ENCODE measurements around the gene ATG16L1.

ATG16L1 gene

DNA sequence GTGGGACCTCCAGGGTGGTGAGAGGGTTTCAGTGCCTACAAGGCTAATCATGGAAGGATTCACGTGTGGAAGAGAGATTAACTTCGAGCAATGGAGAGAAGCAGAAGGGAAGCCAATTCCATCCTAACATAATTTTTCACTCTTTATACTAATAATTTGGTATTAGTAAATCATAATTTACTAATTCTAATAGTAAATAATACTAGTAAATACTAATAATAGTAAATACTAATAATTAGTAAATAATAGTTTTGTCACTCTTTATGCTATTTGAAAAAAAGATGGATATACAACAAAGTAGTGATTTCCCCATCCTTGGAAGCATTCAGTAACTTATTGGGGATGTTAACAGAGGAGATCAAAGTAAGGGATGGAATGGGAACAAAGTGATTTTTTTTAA, 49.8 kb downstream of the ATG16L1 start:
- no peaks in the 10 kb centered on the region for H3K36me3 ChIP-seq (replicated peaks; ENCODE audit: low read depth, low read length)
- TF ChIP-seq, protein P1, sequence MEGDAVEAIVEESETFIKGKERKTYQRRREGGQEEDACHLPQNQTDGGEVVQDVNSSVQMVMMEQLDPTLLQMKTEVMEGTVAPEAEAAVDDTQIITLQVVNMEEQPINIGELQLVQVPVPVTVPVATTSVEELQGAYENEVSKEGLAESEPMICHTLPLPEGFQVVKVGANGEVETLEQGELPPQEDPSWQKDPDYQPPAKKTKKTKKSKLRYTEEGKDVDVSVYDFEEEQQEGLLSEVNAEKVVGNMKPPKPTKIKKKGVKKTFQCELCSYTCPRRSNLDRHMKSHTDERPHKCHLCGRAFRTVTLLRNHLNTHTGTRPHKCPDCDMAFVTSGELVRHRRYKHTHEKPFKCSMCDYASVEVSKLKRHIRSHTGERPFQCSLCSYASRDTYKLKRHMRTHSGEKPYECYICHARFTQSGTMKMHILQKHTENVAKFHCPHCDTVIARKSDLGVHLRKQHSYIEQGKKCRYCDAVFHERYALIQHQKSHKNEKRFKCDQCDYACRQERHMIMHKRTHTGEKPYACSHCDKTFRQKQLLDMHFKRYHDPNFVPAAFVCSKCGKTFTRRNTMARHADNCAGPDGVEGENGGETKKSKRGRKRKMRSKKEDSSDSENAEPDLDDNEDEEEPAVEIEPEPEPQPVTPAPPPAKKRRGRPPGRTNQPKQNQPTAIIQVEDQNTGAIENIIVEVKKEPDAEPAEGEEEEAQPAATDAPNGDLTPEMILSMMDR (IDR thresholded peaks at IDR 0.05; ENCODE audit: low read depth, low read length): no peak
- TF ChIP-seq EZH2phosphoT487 (IDR thresholded peaks at IDR 0.05; ENCODE audit: low read depth): no peak
- H4K20me1 ChIP-seq (ENCODE audit: insufficient read depth, low read length): no peaks in the 10 kb centered on the region
- H3K4me3 ChIP-seq (ENCODE audit: low read length): no peak overlapping the region
- no peak overlapping the region for H3K4me2 ChIP-seq (ENCODE audit: low read length)
- no peaks in the 10 kb centered on the region for H3K4me1 ChIP-seq (ENCODE audit: low read length)
- no peaks in the 10 kb centered on the region for H3K27me3 ChIP-seq (ENCODE audit: low read depth, low read length)
- H3K9me3 ChIP-seq (ENCODE audit: insufficient read depth, low read length): no peaks in the 10 kb centered on the region
- no peak overlapping the region for H3K27ac ChIP-seq (ENCODE audit: low read length)
- no peak overlapping the region for H3K9ac ChIP-seq (ENCODE audit: low read length)
- H3K79me2 ChIP-seq (ENCODE audit: low read length): no peaks in the 10 kb centered on the region
- no peak overlapping the region for H2AFZ ChIP-seq (ENCODE audit: low read depth, low read length)

DNA sequence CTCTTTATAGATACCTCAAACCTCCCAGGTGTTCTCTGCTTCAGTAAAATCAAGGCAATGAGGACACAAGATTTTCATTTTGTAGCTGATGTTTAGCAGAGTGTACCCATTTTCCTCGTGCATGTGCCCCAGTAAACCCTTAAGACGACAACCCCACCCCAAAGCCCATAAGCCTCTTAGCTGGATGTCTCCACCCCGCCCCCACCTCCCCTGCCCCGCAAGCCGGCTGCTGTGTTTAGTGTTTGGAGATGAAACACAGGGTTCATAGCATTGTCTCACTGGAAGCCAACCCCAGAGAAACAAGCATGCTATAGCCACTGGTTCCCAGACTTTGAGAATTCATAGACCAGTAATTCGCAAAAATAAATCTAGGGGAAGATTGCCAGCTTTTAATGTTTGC, 50.3 kb downstream of the ATG16L1 start:
- no peak overlapping the region for H3K27ac ChIP-seq (ENCODE audit: low read length)
- H3K9me3 ChIP-seq (ENCODE audit: insufficient read depth, low read length): no peaks in the 10 kb centered on the region
- H3K4me1 ChIP-seq (ENCODE audit: low read length): no peaks in the 10 kb centered on the region
- no peaks in the 10 kb centered on the region for H3K79me2 ChIP-seq (ENCODE audit: low read length)
- no peak overlapping the region for H2AFZ ChIP-seq (ENCODE audit: low read depth, low read length)
- H3K9ac ChIP-seq (ENCODE audit: low read length): no peak overlapping the region
- H3K36me3 ChIP-seq (replicated peaks; ENCODE audit: low read depth, low read length): no peaks in the 10 kb centered on the region
- no peaks in the 10 kb centered on the region for H3K27me3 ChIP-seq (ENCODE audit: low read depth, low read length)
- no peak overlapping the region for H3K4me3 ChIP-seq (ENCODE audit: low read length)
- H3K4me2 ChIP-seq (ENCODE audit: low read length): no peak overlapping the region
- TF ChIP-seq EZH2phosphoT487 (IDR thresholded peaks at IDR 0.05; ENCODE audit: low read depth): no peak
- TF ChIP-seq, protein P1 (IDR thresholded peaks at IDR 0.05; ENCODE audit: low read depth, low read length): no peak
- H4K20me1 ChIP-seq (ENCODE audit: insufficient read depth, low read length): no peaks in the 10 kb centered on the region

DNA sequence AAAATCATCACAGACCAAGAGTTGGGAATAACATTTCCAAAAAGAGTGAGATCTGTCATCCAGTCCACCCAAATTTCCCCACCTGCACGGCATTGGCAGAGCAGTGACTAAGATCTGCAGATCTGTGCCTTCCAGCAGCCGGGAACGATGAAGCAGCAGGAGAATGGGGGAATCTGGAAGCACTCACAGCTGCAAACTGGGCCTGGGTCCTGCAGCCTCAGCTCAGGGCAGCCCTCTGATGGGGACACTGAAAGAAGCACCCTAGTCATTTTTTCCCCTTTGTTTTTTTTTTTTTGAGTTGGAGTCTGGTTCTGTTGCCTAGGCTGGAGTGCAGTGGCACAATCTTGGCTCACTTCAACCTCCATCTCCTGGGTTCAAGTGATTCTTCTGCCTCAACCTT, 51.8 kb downstream of the ATG16L1 start:
- Histone ChIP-seq H3K4me3 (ENCODE audit: low read length) (no peak overlapping the region), H3K4me1 (ENCODE audit: low read length) (no peaks in the 10 kb centered on the region), H3K36me3 (replicated peaks; ENCODE audit: low read depth, low read length) (no peaks in the 10 kb centered on the region), H4K20me1 (ENCODE audit: insufficient read depth, low read length) (no peaks in the 10 kb centered on the region), H3K27me3 (ENCODE audit: low read depth, low read length) (no peaks in the 10 kb centered on the region), H3K27ac (ENCODE audit: low read length) (no peak overlapping the region), H3K79me2 (ENCODE audit: low read length) (no peaks in the 10 kb centered on the region), H3K4me2 (ENCODE audit: low read length) (no peak overlapping the region), H3K9ac (ENCODE audit: low read length) (no peak overlapping the region), H2AFZ (ENCODE audit: low read depth, low read length) (no peak overlapping the region), H3K9me3 (ENCODE audit: insufficient read depth, low read length) (no peaks in the 10 kb centered on the region)
- TF ChIP-seq EZH2phosphoT487 (IDR thresholded peaks at IDR 0.05; ENCODE audit: low read depth): no peak
- TF ChIP-seq, protein P1 (IDR thresholded peaks at IDR 0.05; ENCODE audit: low read depth, low read length): no peak

DNA sequence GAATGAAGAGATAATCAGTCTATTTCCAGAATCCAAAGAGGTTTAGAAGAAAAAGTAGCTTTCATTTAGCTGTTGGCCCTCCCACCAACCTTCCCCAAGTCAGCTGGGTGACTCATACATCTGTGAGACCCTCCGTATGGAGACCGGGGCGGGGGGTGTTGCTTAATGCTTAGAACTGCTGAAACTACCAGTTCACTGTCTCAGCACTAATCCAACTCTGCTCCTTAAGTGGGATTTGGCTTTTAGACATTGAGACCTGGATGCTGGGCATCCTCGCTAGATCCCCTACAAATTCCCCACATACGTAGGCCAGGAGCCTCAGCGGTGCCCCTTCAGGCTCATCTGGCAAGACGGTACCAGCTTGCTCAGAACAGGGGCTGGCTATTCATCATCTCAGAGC, 56.1 kb downstream of the ATG16L1 start, which contains the start of gene SAG:
Gene SAG, plus strand, starts transcription at position 252 of the 400 bp plus-strand sequence. CDS start 1,374 bp downstream, outside the sequence.
- H3K36me3 ChIP-seq (replicated peaks; ENCODE audit: low read depth, low read length): no peaks in the 10 kb centered on the region

More for the DNA sequence above, 56.1 kb downstream of the ATG16L1 start, which contains the start of gene SAG:
- no peak within 1 kb of the TSS for H3K4me3 ChIP-seq (ENCODE audit: low read length)
- H2AFZ ChIP-seq (ENCODE audit: low read depth, low read length): no peak within 1 kb of the TSS
- H3K27ac ChIP-seq (ENCODE audit: low read length): no peak within 1 kb of the TSS
- no peaks in the 10 kb centered on the region for H3K27me3 ChIP-seq (ENCODE audit: low read depth, low read length)
- H3K9ac ChIP-seq (ENCODE audit: low read length): no peak within 1 kb of the TSS
- no peaks in the 10 kb centered on the region for H4K20me1 ChIP-seq (ENCODE audit: insufficient read depth, low read length)
- no peak for TF ChIP-seq EZH2phosphoT487 (IDR thresholded peaks at IDR 0.05; ENCODE audit: low read depth)
- TF ChIP-seq, protein P1 (IDR thresholded peaks at IDR 0.05; ENCODE audit: low read depth, low read length): no peak
- H3K4me2 ChIP-seq (ENCODE audit: low read length): no peak within 1 kb of the TSS
- no peaks in the 10 kb centered on the region for H3K9me3 ChIP-seq (ENCODE audit: insufficient read depth, low read length)
- no peaks in the 10 kb centered on the region for H3K4me1 ChIP-seq (ENCODE audit: low read length)
- no peaks in the 10 kb centered on the region for H3K79me2 ChIP-seq (ENCODE audit: low read length)

Measured in OCI-LY3 (cell line).